Neural progenitor cell (in vitro differentiated cells): Measurements from ENCODE around the gene SSUH2. TPM values are rescaled to one million over a fixed set of nuclear protein-coding genes. Genes with fewer than 3 reads are reported as not detected.
A peak's percentile ranks its signal among the peaks of the same experiment; 100 is the strongest.

Experiments
- DNase-seq: peaks from one replicate; pipeline ENCODE4 v3.0.0-alpha.2; 2016; ENCODE audit warnings: low spot score
- H2AFZ ChIP-seq: fragments of 200-600 bp; sonication (generic); replicated peaks from 2 replicates; pipeline ENCODE4 v1.6.1; 2016; ENCODE audit warnings: antibody characterized with exemption
- H3F3A ChIP-seq: fragments of 200-600 bp; sonication (generic); 2 replicates; pipeline ENCODE4 v1.6.1; 2016; ENCODE audit warnings: antibody characterized with exemption, low read depth
- H3K27ac ChIP-seq: fragments of 200-600 bp; sonication (generic); 2 replicates; pipeline ENCODE4 v1.5.1; 2016; ENCODE audit warnings: mild to moderate bottlenecking
- H3K27me3 ChIP-seq: fragments of 200-600 bp; sonication (generic); 2 replicates; pipeline ENCODE4 v1.6.1; 2016; ENCODE audit warnings: mild to moderate bottlenecking, moderate library complexity
- H3K36me3 ChIP-seq: fragments of 200-600 bp; sonication (generic); 2 replicates; pipeline ENCODE4 v1.5.1; 2016
- H3K4me1 ChIP-seq: fragments of 200-600 bp; sonication (generic); 2 replicates; pipeline ENCODE4 v1.6.1; 2016; ENCODE audit warnings: mixed run types
- H3K4me2 ChIP-seq: fragments of 200-600 bp; sonication (generic); 2 replicates; pipeline ENCODE4 v1.6.1; 2016
- H3K4me3 ChIP-seq: fragments of 200-600 bp; sonication (generic); 2 replicates; pipeline ENCODE4 v1.5.1; 2016
- H3K79me2 ChIP-seq: fragments of 200-600 bp; sonication (generic); 2 replicates; pipeline ENCODE4 v1.6.1; 2016; ENCODE audit warnings: low read depth
- H3K9ac ChIP-seq: fragments of 200-600 bp; sonication (generic); 2 replicates; pipeline ENCODE4 v1.6.1; 2016
- H3K9me3 ChIP-seq: fragments of 200-600 bp; sonication (generic); 2 replicates; pipeline ENCODE4 v1.5.1; 2016; ENCODE audit warnings: low read depth
- H4K20me1 ChIP-seq: fragments of 200-600 bp; sonication (generic); 2 replicates; pipeline ENCODE4 v1.6.1; 2016; ENCODE audit warnings: low read depth
- H3K27ac Mint-ChIP-seq: 3 replicates; pipeline ENCODE4 v1.8.0; 2021; ENCODE audit warnings: mixed read lengths
- H3K27me3 Mint-ChIP-seq: 2 replicates; pipeline ENCODE4 v1.8.0; 2022; ENCODE audit warnings: low read depth, mild to moderate bottlenecking, inconsistent platforms, moderate library complexity, mixed read lengths; ENCODE audit not compliant: insufficient read depth
- H3K36me3 Mint-ChIP-seq: 3 replicates; pipeline ENCODE4 v1.8.0; 2021; ENCODE audit warnings: mixed read lengths
- H3K4me1 Mint-ChIP-seq: 3 replicates; pipeline ENCODE4 v1.8.0; 2021; ENCODE audit warnings: mixed read lengths
- H3K4me3 Mint-ChIP-seq: 3 replicates; pipeline ENCODE4 v1.8.0; 2021; ENCODE audit warnings: mild to moderate bottlenecking, moderate library complexity, mixed read lengths
- H3K9me3 Mint-ChIP-seq: 3 replicates; pipeline ENCODE4 v1.8.0; 2020; ENCODE audit warnings: mixed read lengths
- EZH2 ChIP-seq: fragments of 200-600 bp; sonication (generic); IDR thresholded peaks from 2 replicates; pipeline ENCODE4 v1.6.1; 2017; ENCODE audit warnings: antibody characterized with exemption, mild to moderate bottlenecking, moderate library complexity
- EZH2phosphoT487 ChIP-seq: fragments of 200-600 bp; sonication (generic); IDR thresholded peaks from 2 replicates; pipeline ENCODE4 v1.6.1; 2017; ENCODE audit warnings: antibody characterized with exemption
- total RNA-seq: library from RNA; depleted of rRNA; stranded (reverse); fragments of >200 nt; gene quantifications from 2 replicates; pipeline ENCODE4 v1.2.3, GENCODE V29; 2015; ENCODE audit warnings: low replicate concordance
- TF ChIP-seq, protein P1 (sequence below): fragments of 200-600 bp; sonication (generic); IDR thresholded peaks from 2 replicates; pipeline ENCODE4 v1.5.1; 2017; ENCODE audit warnings: antibody characterized with exemption, mild to moderate bottlenecking

The SSUH2 gene
- total RNA-seq, 1 donor from 2014 or later, result 0.37 TPM

DNA sequence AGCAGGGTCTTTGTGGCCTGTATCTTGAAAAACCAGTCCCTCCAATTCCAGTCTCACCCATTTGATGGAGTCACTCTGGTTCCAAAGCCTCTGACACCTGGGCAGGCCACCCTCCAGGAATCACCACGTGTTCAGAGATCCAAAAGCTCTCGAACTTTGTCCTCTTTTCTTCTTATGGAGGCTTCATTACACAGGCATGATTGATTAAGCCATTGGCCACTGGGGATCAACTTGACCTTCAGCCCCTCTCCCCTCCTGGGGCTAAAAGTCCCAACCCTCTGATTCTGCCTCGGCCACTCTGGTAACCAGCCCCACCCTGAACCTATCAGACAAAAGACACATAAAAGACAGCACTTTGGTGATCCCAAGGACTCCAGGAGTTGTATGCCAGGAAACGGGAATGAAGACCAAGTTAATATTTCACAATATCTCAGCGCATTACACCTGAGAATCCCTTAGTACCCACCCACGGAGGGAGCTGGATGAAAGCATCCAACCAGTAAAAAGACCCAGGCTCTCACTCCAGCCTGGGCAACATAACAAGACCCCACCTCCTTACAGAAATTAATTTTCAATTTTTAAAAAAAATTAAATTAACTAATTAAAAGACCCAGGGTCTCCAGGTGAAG, 23.0 kb upstream of the SSUH2 start:
- no peak overlapping the region for H3K4me3 ChIP-seq
- H3K4me2 ChIP-seq, result no peak overlapping the region
- H4K20me1 ChIP-seq, result no peaks in the 10 kb centered on the region
- peaks cover 7% of the 10 kb centered on the region for H3K27me3 Mint-ChIP-seq
- no peaks in the 10 kb centered on the region for H3K36me3 Mint-ChIP-seq
- TF ChIP-seq EZH2 (no peak), EZH2phosphoT487 (no peak)
- TF ChIP-seq, protein P1, sequence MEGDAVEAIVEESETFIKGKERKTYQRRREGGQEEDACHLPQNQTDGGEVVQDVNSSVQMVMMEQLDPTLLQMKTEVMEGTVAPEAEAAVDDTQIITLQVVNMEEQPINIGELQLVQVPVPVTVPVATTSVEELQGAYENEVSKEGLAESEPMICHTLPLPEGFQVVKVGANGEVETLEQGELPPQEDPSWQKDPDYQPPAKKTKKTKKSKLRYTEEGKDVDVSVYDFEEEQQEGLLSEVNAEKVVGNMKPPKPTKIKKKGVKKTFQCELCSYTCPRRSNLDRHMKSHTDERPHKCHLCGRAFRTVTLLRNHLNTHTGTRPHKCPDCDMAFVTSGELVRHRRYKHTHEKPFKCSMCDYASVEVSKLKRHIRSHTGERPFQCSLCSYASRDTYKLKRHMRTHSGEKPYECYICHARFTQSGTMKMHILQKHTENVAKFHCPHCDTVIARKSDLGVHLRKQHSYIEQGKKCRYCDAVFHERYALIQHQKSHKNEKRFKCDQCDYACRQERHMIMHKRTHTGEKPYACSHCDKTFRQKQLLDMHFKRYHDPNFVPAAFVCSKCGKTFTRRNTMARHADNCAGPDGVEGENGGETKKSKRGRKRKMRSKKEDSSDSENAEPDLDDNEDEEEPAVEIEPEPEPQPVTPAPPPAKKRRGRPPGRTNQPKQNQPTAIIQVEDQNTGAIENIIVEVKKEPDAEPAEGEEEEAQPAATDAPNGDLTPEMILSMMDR, result no peak
- no peak overlapping the region for H3K4me3 Mint-ChIP-seq
- H3F3A ChIP-seq, result no peaks in the 10 kb centered on the region
- H3K4me1 ChIP-seq, result no peaks in the 10 kb centered on the region
- H3K36me3 ChIP-seq, result no peaks in the 10 kb centered on the region
- H3K9me3 Mint-ChIP-seq, result no peaks in the 10 kb centered on the region
- no peak overlapping the region for H3K9ac ChIP-seq
- DNase-seq, result no peak
- H3K4me1 Mint-ChIP-seq, result peaks cover 10% of the 10 kb centered on the region
- no peaks in the 10 kb centered on the region for H3K9me3 ChIP-seq
- H3K79me2 ChIP-seq, result no peaks in the 10 kb centered on the region
- H3K27ac ChIP-seq, result no peak overlapping the region
- H2AFZ ChIP-seq, result no peak overlapping the region
- no peak overlapping the region for H3K27ac Mint-ChIP-seq
- H3K27me3 ChIP-seq, result peaks cover 4% of the 10 kb centered on the region

DNA sequence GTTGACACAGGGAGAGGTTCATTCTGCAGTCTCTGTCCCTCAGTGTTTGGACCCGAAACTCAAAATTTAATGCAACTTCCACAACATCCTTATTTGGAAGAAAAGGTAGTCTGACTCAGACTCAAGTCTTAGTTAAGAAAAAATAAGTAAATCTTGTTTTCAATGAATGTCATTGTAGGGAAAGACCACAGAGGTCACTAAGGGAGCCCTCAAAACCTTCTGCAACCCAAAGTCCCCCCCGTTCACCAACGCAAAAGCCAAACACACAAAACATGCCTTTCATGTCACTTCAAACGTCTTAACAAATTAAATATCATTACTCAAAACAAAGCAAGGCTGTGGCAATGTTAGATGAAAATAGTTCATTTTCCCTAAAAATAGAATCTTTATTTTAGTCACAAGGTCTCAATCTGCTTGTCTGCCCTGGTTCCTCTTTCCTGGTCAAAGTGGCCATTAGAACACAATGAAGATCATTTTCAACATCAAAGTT, 20.9 kb upstream of the SSUH2 start:
- no peak for TF ChIP-seq EZH2phosphoT487
- TF ChIP-seq, protein P1, result no peak
- no peak for TF ChIP-seq EZH2
- Histone ChIP-seq H4K20me1 (no peaks in the 10 kb centered on the region), H3K4me2 (no peak overlapping the region), H3F3A (no peaks in the 10 kb centered on the region), H3K9ac (no peak overlapping the region), H3K4me1 (no peaks in the 10 kb centered on the region), H3K27ac (no peak overlapping the region), H3K27me3 (peaks cover 4% of the 10 kb centered on the region), H3K79me2 (no peaks in the 10 kb centered on the region), H3K9me3 (no peaks in the 10 kb centered on the region), H3K36me3 (no peaks in the 10 kb centered on the region), H2AFZ (no peak overlapping the region), H3K4me3 (no peak overlapping the region)
- no peak for DNase-seq
- Mint-ChIP-seq H3K4me3 (no peak overlapping the region), H3K4me1 (peaks cover 10% of the 10 kb centered on the region), H3K9me3 (no peaks in the 10 kb centered on the region), H3K36me3 (no peaks in the 10 kb centered on the region), H3K27ac (no peak overlapping the region), H3K27me3 (peaks cover 6% of the 10 kb centered on the region)

DNA sequence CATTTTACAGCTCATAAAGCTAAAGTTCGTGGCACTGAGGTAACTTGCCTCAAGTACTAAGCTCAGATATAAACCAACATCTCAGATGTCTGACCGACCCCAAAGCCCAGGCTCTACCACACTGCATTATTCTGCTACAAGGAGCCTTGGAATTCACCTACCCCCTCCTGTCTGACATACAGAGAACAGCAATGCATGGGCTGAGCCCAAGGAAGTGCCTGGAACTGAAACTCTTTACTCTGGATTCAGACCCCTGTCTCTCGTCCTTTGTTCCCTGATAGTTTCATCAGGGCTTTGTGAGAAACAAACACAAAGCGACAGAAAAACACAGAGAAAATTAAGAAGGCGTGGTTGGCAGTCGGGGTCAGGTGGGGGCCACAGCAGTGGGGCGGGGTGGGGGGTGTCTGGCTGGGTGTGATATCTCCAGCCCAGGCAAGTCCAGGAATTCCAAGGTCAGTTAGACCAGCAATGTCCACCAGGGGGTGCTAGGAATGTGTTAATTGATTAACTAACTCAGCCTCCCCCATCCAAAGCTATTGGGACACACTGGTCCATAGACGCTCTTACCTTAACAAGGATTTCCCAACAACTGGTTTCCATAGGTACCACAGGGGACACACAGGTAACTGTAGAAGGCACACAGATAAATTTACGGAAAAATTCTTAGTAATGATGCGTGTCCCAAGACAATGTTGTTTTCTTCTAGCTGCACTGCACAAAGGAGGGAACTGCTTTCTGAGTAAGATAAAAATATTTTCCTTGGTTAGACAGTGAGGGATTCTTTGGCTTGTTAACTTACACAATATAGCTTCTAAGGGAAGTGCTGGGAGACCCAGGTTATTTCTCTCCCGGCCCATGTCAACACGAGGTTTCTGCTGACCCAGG, 18.8 kb upstream of the SSUH2 start:
- Histone ChIP-seq H3K27me3 (no peaks in the 10 kb centered on the region), H3K4me2 (no peak overlapping the region), H3K4me3 (no peak overlapping the region), H2AFZ (no peak overlapping the region), H3K79me2 (no peaks in the 10 kb centered on the region), H3K4me1 (no peaks in the 10 kb centered on the region), H3K9me3 (no peaks in the 10 kb centered on the region), H3K27ac (no peak overlapping the region), H3K9ac (no peak overlapping the region), H3K36me3 (no peaks in the 10 kb centered on the region), H4K20me1 (no peaks in the 10 kb centered on the region), H3F3A (no peaks in the 10 kb centered on the region)
- H3K4me3 Mint-ChIP-seq, result no peak overlapping the region
- DNase-seq, result peak; percentile 90
- H3K27me3 Mint-ChIP-seq, result peaks cover 6% of the 10 kb centered on the region
- peaks cover 18% of the 10 kb centered on the region for H3K4me1 Mint-ChIP-seq
- TF ChIP-seq, protein P1, result peak; percentile 75
- no peak for TF ChIP-seq EZH2
- H3K9me3 Mint-ChIP-seq, result no peaks in the 10 kb centered on the region
- no peak overlapping the region for H3K27ac Mint-ChIP-seq
- H3K36me3 Mint-ChIP-seq, result no peaks in the 10 kb centered on the region
